ENCODE measurements around the gene ARHGAP4.

GRCh38 chrX:153885968-153886903 is 39.8 kb downstream of the ARHGAP4 start, which contains the start of gene L1CAM:
- TF ChIP-seq, protein P1, sequence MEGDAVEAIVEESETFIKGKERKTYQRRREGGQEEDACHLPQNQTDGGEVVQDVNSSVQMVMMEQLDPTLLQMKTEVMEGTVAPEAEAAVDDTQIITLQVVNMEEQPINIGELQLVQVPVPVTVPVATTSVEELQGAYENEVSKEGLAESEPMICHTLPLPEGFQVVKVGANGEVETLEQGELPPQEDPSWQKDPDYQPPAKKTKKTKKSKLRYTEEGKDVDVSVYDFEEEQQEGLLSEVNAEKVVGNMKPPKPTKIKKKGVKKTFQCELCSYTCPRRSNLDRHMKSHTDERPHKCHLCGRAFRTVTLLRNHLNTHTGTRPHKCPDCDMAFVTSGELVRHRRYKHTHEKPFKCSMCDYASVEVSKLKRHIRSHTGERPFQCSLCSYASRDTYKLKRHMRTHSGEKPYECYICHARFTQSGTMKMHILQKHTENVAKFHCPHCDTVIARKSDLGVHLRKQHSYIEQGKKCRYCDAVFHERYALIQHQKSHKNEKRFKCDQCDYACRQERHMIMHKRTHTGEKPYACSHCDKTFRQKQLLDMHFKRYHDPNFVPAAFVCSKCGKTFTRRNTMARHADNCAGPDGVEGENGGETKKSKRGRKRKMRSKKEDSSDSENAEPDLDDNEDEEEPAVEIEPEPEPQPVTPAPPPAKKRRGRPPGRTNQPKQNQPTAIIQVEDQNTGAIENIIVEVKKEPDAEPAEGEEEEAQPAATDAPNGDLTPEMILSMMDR (IDR thresholded peaks at IDR 0.05 in 2 of 3, conservative IDR thresholded peaks at IDR 0.05 in 1 of 3; ENCODE audit: borderline replicate concordance in 1 of 3, insufficient read depth in 1 of 3, low read depth in 2 of 3, low read length in 2 of 3): no peak
- no peak for TF ChIP-seq RAD21 (IDR thresholded peaks at IDR 0.05; ENCODE audit: low read depth)
- TF ChIP-seq EZH2 (IDR thresholded peaks at IDR 0.05): no peak
- no peak for TF ChIP-seq POLR2A (IDR thresholded peaks at IDR 0.05; ENCODE audit: borderline replicate concordance, extremely low read depth, insufficient read depth, insufficient read length)
- TF ChIP-seq POLR2AphosphoS5 (IDR thresholded peaks at IDR 0.05; ENCODE audit: low read depth, low read length): no peak
- no peak for TF ChIP-seq ZNF274 (IDR thresholded peaks at IDR 0.05; ENCODE audit: low read depth, low read length)
- TF ChIP-seq, protein P2, sequence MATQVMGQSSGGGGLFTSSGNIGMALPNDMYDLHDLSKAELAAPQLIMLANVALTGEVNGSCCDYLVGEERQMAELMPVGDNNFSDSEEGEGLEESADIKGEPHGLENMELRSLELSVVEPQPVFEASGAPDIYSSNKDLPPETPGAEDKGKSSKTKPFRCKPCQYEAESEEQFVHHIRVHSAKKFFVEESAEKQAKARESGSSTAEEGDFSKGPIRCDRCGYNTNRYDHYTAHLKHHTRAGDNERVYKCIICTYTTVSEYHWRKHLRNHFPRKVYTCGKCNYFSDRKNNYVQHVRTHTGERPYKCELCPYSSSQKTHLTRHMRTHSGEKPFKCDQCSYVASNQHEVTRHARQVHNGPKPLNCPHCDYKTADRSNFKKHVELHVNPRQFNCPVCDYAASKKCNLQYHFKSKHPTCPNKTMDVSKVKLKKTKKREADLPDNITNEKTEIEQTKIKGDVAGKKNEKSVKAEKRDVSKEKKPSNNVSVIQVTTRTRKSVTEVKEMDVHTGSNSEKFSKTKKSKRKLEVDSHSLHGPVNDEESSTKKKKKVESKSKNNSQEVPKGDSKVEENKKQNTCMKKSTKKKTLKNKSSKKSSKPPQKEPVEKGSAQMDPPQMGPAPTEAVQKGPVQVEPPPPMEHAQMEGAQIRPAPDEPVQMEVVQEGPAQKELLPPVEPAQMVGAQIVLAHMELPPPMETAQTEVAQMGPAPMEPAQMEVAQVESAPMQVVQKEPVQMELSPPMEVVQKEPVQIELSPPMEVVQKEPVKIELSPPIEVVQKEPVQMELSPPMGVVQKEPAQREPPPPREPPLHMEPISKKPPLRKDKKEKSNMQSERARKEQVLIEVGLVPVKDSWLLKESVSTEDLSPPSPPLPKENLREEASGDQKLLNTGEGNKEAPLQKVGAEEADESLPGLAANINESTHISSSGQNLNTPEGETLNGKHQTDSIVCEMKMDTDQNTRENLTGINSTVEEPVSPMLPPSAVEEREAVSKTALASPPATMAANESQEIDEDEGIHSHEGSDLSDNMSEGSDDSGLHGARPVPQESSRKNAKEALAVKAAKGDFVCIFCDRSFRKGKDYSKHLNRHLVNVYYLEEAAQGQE (IDR thresholded peaks at IDR 0.05; ENCODE audit: low read depth): no peak
- TF ChIP-seq, protein P3, sequence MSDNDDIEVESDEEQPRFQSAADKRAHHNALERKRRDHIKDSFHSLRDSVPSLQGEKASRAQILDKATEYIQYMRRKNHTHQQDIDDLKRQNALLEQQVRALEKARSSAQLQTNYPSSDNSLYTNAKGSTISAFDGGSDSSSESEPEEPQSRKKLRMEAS (IDR thresholded peaks at IDR 0.05): no peak
- TF ChIP-seq CEBPB (IDR thresholded peaks at IDR 0.05; ENCODE audit: low read depth): no peak
- TF ChIP-seq EZH2phosphoT487 (IDR thresholded peaks at IDR 0.05; ENCODE audit: borderline replicate concordance): no peak
- TF ChIP-seq ZFX (IDR thresholded peaks at IDR 0.05): no peak
- no peak for TF ChIP-seq SIN3A (IDR thresholded peaks at IDR 0.05; ENCODE audit: low read depth)
- no peak for TF ChIP-seq CBX3 (IDR thresholded peaks at IDR 0.05; ENCODE audit: low read depth)
- no peak for TF ChIP-seq YY1 (IDR thresholded peaks at IDR 0.05; ENCODE audit: extremely low read depth, insufficient replicate concordance, low read depth, low read length)
